Ishikawa (cell line): Measurements from ENCODE around the gene WNT7A.

Experiments
- CEBPB ChIP-seq: IDR thresholded peaks from 2 replicates; pipeline ENCODE4 v1.6.1; 2012
- CREB1 ChIP-seq: IDR thresholded peaks from 2 replicates; pipeline ENCODE4 v1.6.1; 2012; ENCODE audit warnings: low read depth
- EGR1 ChIP-seq: IDR thresholded peaks from 2 replicates; pipeline ENCODE4 v1.6.1; 2012
- EP300 ChIP-seq: IDR thresholded peaks from 2 replicates; pipeline ENCODE4 v1.6.1; 2012; ENCODE audit warnings: borderline replicate concordance
- FOXM1 ChIP-seq: IDR thresholded peaks from 2 replicates; pipeline ENCODE4 v1.6.1; 2012; ENCODE audit warnings: low read depth, borderline replicate concordance
- MAX ChIP-seq: IDR thresholded peaks from 2 replicates; pipeline ENCODE4 v1.6.1; 2012
- NFIC ChIP-seq: IDR thresholded peaks from 2 replicates; pipeline ENCODE4 v1.6.1; 2012
- RAD21 ChIP-seq: IDR thresholded peaks from 2 replicates; pipeline ENCODE4 v1.6.1; 2012; ENCODE audit warnings: low read depth
- REST ChIP-seq: IDR thresholded peaks from 2 replicates; pipeline ENCODE4 v1.6.1; 2012; ENCODE audit warnings: low read depth, mild to moderate bottlenecking
- TAF1 ChIP-seq: IDR thresholded peaks from 2 replicates; pipeline ENCODE4 v1.6.1; 2012; ENCODE audit warnings: low read depth, mild to moderate bottlenecking
- TCF12 ChIP-seq: IDR thresholded peaks from 2 replicates; pipeline ENCODE4 v1.6.1; 2012; ENCODE audit warnings: low read depth
- TEAD4 ChIP-seq: IDR thresholded peaks from 2 replicates; pipeline ENCODE4 v1.6.1; 2012
- USF1 ChIP-seq: IDR thresholded peaks from 2 replicates; pipeline ENCODE4 v1.6.1; 2012
- YY1 ChIP-seq: IDR thresholded peaks from 2 replicates; pipeline ENCODE4 v1.6.1; 2012; ENCODE audit warnings: low read depth
- ZBTB7A ChIP-seq: IDR thresholded peaks from 2 replicates; pipeline ENCODE4 v1.6.1; 2012; ENCODE audit warnings: low read depth

WNT7A gene

GRCh38 chr3:13771496-13771895 lies 108.4 kb downstream of the WNT7A start:
- TF ChIP-seq CEBPB = no peak
- TF ChIP-seq FOXM1 = no peak
- TF ChIP-seq NFIC = no peak
- no peak for TF ChIP-seq YY1
- TF ChIP-seq USF1 = no peak
- TF ChIP-seq ZBTB7A = no peak
- TF ChIP-seq TAF1 = no peak
- no peak for TF ChIP-seq RAD21
- TF ChIP-seq REST = no peak
- no peak for TF ChIP-seq EP300
- no peak for TF ChIP-seq CREB1
- TF ChIP-seq MAX = no peak
- no peak for TF ChIP-seq TEAD4
- no peak for TF ChIP-seq TCF12
- no peak for TF ChIP-seq EGR1

- TF ChIP-seq TEAD4 (peak; percentile 80), ZBTB7A (no peak)
Measured at GRCh38 chr3:13770170-13771169, 109.4 kb downstream of the WNT7A start.

- TF ChIP-seq TAF1 (no peak), CEBPB (no peak), RAD21 (no peak), NFIC (no peak), TCF12 (no peak), EGR1 (no peak), USF1 (no peak)
Measured at GRCh38 chr3:13769422-13769821, 110.4 kb downstream of the WNT7A start.

- TF ChIP-seq MAX = no peak
- no peak for TF ChIP-seq ZBTB7A
- TF ChIP-seq REST = no peak
- TF ChIP-seq RAD21 = no peak
- no peak for TF ChIP-seq USF1
- no peak for TF ChIP-seq TAF1
- no peak for TF ChIP-seq FOXM1
- TF ChIP-seq YY1 = no peak
- TF ChIP-seq NFIC = no peak
- no peak for TF ChIP-seq EP300
- no peak for TF ChIP-seq TEAD4
- TF ChIP-seq CREB1 = no peak
- no peak for TF ChIP-seq TCF12
Measured at GRCh38 chr3:13768453-13768852, 111.4 kb downstream of the WNT7A start.

GRCh38 chr3:13767896-13768295 lies 112.0 kb downstream of the WNT7A start:
- TF ChIP-seq REST = no peak
- TF ChIP-seq CREB1 = no peak
- no peak for TF ChIP-seq EGR1
- TF ChIP-seq NFIC = no peak
- no peak for TF ChIP-seq CEBPB
- TF ChIP-seq FOXM1 = no peak
